ENCODE results near the gene TMEM127.

The TMEM127 gene

GRCh38 chr2:96287273-96287856 is 21.6 kb upstream of the TMEM127 start:
- H3K4me3 ChIP-seq (ENCODE audit: low read depth, low read length) = no peak overlapping the region
- H3K27ac ChIP-seq = no peak overlapping the region
- in situ Hi-C loops (cut with HindIII; ENCODE audit: low pct_ligation_motif_present, low sequenced_read_pairs) = no loop called here
- H3K27me3 ChIP-seq (replicated peaks) = no peaks in the 10 kb centered on the region
- peaks cover 95% of the 10 kb centered on the region for H3K36me3 ChIP-seq (replicated peaks)
- DNase-seq = no peak
- TF ChIP-seq CTCF (IDR thresholded peaks at IDR 0.05; ENCODE audit: low read depth, low read length, missing control alignments) = no peak

- H3K27me3 ChIP-seq (replicated peaks) = no peaks in the 10 kb centered on the region
- in situ Hi-C loops (cut with HindIII; ENCODE audit: low pct_ligation_motif_present, low sequenced_read_pairs) = no loop called here
- H3K4me3 ChIP-seq (ENCODE audit: low read depth, low read length) = no peak overlapping the region
- no peak overlapping the region for H3K27ac ChIP-seq
- DNase-seq = no peak
- no peak for TF ChIP-seq CTCF (IDR thresholded peaks at IDR 0.05; ENCODE audit: low read depth, low read length, missing control alignments)
- peaks cover 67% of the 10 kb centered on the region for H3K36me3 ChIP-seq (replicated peaks)
Measured at GRCh38 chr2:96276787-96277499, 11.1 kb upstream of the TMEM127 start.

- DNase-seq = no peak
- Histone ChIP-seq H3K27me3 (replicated peaks) (no peaks in the 10 kb centered on the region), H3K27ac (no peak overlapping the region), H3K36me3 (replicated peaks) (peaks cover 60% of the 10 kb centered on the region), H3K4me3 (ENCODE audit: low read depth, low read length) (no peak overlapping the region)
- TF ChIP-seq CTCF (IDR thresholded peaks at IDR 0.05; ENCODE audit: low read depth, low read length, missing control alignments) = no peak
- in situ Hi-C loops (cut with HindIII; ENCODE audit: low pct_ligation_motif_present, low sequenced_read_pairs) = no loop called here
Measured at GRCh38 chr2:96274355-96275056, 8.7 kb upstream of the TMEM127 start.

- Histone ChIP-seq H3K27ac (no peak overlapping the region), H3K4me3 (ENCODE audit: low read depth, low read length) (no peak overlapping the region), H3K27me3 (replicated peaks) (no peaks in the 10 kb centered on the region), H3K36me3 (replicated peaks) (peaks cover 53% of the 10 kb centered on the region)
- in situ Hi-C loops (cut with HindIII; ENCODE audit: low pct_ligation_motif_present, low sequenced_read_pairs) = no loop called here
- DNase-seq = no peak
- TF ChIP-seq CTCF (IDR thresholded peaks at IDR 0.05; ENCODE audit: low read depth, low read length, missing control alignments) = no peak
Measured at GRCh38 chr2:96273763-96274162, 8.0 kb upstream of the TMEM127 start.

- in situ Hi-C loops (cut with HindIII; ENCODE audit: low pct_ligation_motif_present, low sequenced_read_pairs) = no loop called here
- Histone ChIP-seq H3K27me3 (replicated peaks) (no peaks in the 10 kb centered on the region), H3K4me3 (ENCODE audit: low read depth, low read length) (no peak overlapping the region), H3K27ac (no peak overlapping the region), H3K36me3 (replicated peaks) (peaks cover 45% of the 10 kb centered on the region)
- no peak for DNase-seq
- TF ChIP-seq CTCF (IDR thresholded peaks at IDR 0.05; ENCODE audit: low read depth, low read length, missing control alignments) = no peak
Measured at GRCh38 chr2:96271995-96272394, 6.2 kb upstream of the TMEM127 start.

Data from brain microvascular endothelial cell (primary cell).